ENCODE results near the gene THRB. TPM values are rescaled to one million over a fixed set of nuclear protein-coding genes. Genes with fewer than 3 reads are reported as not detected.

THRB gene
- polyA plus RNA-seq, 2 of the 4 experiments (the other 2 are of a cell fraction), result 2.0 to 2.3 TPM

DNA sequence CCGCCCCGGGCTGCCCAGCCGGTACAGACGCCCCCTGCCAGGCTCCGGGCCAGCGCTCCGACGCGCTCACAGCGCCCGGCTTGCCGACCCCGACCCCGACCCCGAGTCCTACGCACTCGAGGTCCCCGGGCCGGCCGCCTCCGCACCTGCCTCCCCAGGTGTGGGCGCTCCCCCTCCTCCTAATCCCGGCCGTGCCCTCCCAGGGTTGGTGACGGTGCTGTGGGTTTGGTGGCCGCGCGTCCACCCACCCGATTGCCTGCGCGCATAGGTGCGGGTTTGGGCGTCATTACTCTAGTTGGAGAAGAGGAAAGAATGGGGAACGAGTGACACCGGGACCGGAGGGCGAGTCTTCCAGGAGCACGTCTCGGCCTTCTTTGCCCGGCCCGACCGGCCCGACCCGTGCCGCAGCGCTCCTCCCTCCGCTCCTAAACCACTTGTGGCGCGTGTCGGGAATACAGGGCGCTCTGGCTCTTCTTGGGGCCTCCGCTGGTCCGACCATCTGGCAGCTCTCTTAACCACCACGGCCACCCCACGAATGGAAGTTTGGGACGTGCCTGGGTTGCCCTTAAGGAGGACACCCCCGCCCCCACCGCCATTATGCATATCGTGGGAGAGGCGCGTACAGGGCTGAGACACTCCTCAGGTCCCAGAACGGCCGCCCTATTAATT, 810 bp upstream of the THRB start:
- Histone ChIP-seq H3K9me3 (no peaks in the 10 kb centered on the region), H3K4me1 (peaks cover 27% of the 10 kb centered on the region), H3K27ac (peak overlapping the region; percentile 88 to 92), H3K4me3 (peak overlapping the region; percentile 93), H3K4me2 (peak overlapping the region; percentile 92)
- POLR2A ChIA-PET, result no interaction called here
- CTCF ChIA-PET, result interaction anchor here (0.7 to 3.6 kb wide), 20 partner anchors 9 to 498 kb away, joined by 3 to 23 read pairs (median 4); no protein-coding TSS in a partner anchor
- TF ChIP-seq, protein P1, sequence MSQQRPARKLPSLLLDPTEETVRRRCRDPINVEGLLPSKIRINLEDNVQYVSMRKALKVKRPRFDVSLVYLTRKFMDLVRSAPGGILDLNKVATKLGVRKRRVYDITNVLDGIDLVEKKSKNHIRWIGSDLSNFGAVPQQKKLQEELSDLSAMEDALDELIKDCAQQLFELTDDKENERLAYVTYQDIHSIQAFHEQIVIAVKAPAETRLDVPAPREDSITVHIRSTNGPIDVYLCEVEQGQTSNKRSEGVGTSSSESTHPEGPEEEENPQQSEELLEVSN (IDR thresholded peaks at IDR 0.05; ENCODE audit: borderline replicate concordance, low read depth), result 0 out of 2 replicates have a peak, but pooled peaks have one; percentile 33
- TF ChIP-seq, protein P2, sequence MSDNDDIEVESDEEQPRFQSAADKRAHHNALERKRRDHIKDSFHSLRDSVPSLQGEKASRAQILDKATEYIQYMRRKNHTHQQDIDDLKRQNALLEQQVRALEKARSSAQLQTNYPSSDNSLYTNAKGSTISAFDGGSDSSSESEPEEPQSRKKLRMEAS (IDR thresholded peaks at IDR 0.05), result peak; percentile 34; the same call in 1 of the 2 replicates
- TF ChIP-seq POLR2A (IDR thresholded peaks at IDR 0.05; ENCODE audit: low read length), result peak; percentile 29
- TF ChIP-seq ESRRA (IDR thresholded peaks at IDR 0.05; ENCODE audit: borderline replicate concordance, low read length), result no peak
- TF ChIP-seq, protein P3, sequence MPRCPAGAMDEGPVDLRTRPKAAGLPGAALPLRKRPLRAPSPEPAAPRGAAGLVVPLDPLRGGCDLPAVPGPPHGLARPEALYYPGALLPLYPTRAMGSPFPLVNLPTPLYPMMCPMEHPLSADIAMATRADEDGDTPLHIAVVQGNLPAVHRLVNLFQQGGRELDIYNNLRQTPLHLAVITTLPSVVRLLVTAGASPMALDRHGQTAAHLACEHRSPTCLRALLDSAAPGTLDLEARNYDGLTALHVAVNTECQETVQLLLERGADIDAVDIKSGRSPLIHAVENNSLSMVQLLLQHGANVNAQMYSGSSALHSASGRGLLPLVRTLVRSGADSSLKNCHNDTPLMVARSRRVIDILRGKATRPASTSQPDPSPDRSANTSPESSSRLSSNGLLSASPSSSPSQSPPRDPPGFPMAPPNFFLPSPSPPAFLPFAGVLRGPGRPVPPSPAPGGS (IDR thresholded peaks at IDR 0.05), result 0 out of 3 replicates have a peak, but pooled peaks have one; percentile 5
- TF ChIP-seq, protein P4, sequence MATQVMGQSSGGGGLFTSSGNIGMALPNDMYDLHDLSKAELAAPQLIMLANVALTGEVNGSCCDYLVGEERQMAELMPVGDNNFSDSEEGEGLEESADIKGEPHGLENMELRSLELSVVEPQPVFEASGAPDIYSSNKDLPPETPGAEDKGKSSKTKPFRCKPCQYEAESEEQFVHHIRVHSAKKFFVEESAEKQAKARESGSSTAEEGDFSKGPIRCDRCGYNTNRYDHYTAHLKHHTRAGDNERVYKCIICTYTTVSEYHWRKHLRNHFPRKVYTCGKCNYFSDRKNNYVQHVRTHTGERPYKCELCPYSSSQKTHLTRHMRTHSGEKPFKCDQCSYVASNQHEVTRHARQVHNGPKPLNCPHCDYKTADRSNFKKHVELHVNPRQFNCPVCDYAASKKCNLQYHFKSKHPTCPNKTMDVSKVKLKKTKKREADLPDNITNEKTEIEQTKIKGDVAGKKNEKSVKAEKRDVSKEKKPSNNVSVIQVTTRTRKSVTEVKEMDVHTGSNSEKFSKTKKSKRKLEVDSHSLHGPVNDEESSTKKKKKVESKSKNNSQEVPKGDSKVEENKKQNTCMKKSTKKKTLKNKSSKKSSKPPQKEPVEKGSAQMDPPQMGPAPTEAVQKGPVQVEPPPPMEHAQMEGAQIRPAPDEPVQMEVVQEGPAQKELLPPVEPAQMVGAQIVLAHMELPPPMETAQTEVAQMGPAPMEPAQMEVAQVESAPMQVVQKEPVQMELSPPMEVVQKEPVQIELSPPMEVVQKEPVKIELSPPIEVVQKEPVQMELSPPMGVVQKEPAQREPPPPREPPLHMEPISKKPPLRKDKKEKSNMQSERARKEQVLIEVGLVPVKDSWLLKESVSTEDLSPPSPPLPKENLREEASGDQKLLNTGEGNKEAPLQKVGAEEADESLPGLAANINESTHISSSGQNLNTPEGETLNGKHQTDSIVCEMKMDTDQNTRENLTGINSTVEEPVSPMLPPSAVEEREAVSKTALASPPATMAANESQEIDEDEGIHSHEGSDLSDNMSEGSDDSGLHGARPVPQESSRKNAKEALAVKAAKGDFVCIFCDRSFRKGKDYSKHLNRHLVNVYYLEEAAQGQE (IDR thresholded peaks at IDR 0.05), result no peak
- DNase-seq (ENCODE audit: low read depth in 1 of 2, low spot score in 1 of 2), result peak; percentile 61 to 70
- 11% methylated on average over 32 of the region's 63 CpGs for WGBS (ENCODE audit: missing lambda C conversion rate)
- ATAC-seq, result peak; percentile 72 to 80
- FAIRE-seq, result no peak

DNA sequence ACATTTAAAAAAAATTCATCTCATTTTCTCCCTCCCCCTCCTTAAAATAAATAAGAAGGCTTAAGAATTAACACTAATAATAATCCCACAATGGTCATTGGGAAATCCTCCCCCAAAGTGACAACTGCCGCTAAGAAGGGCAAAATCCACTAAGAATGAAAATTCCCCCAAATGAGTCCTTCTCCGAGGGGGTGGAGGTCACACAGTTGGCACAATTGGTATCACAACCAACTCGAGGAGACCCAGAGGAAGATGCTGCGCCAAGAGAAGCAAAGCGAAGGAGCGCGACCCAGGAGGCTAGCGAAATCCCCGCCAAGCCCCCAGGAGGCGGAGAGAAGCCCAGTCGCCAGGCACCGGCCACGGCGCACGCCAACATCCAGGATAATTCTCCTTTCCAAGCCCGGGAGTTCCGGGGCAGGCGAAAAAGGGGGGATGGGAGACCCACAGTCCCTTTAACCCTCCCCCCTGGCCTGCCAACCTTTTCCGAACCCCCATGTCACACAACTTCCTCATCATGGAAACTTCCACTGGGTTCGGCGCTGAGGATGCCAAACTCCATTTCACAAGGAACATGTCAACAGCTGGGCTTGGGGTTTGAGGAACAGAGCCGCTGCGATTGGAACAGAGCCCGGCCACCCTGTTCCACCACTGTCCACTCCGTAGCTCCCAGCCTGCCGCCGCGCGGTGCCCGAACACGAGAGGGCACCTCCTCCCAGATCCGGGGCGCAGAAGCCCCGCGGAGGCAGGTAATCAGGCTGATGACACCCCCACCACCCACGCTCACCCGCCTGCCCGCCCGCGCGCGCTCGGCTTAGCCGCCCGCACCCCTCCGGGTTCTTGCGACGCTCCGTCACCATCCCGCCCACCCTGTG, 668 bp downstream of the THRB start:
- peak; percentile 37 to 55 for DNase-seq (ENCODE audit: low read depth in 1 of 2, low spot score in 1 of 2)
- peak overlapping the region; percentile 92 for H3K4me2 ChIP-seq
- 1% methylated on average over 35 of the region's 50 CpGs for WGBS (ENCODE audit: missing lambda C conversion rate)
- ChIA-PET CTCF (interaction anchor here (1.1 to 3.6 kb wide), 2 partner anchors 10 to 133 kb away, joined by 3 to 23 read pairs; no protein-coding TSS in a partner anchor), POLR2A (no interaction called here)
- no peaks in the 10 kb centered on the region for H3K9me3 ChIP-seq
- ATAC-seq, result peak; percentile 48 to 61
- H3K27ac ChIP-seq, result peak overlapping the region; percentile 88 to 92
- FAIRE-seq, result no peak
- TF ChIP-seq SMC3 (IDR thresholded peaks at IDR 0.05) (peak; percentile 32; the same call in 2 of the 3 replicates), RNF2 (IDR thresholded peaks at IDR 0.05; ENCODE audit: borderline replicate concordance, low read depth) (peak; percentile 44; the same call in 1 of the 2 replicates)
- TF ChIP-seq, protein P5, sequence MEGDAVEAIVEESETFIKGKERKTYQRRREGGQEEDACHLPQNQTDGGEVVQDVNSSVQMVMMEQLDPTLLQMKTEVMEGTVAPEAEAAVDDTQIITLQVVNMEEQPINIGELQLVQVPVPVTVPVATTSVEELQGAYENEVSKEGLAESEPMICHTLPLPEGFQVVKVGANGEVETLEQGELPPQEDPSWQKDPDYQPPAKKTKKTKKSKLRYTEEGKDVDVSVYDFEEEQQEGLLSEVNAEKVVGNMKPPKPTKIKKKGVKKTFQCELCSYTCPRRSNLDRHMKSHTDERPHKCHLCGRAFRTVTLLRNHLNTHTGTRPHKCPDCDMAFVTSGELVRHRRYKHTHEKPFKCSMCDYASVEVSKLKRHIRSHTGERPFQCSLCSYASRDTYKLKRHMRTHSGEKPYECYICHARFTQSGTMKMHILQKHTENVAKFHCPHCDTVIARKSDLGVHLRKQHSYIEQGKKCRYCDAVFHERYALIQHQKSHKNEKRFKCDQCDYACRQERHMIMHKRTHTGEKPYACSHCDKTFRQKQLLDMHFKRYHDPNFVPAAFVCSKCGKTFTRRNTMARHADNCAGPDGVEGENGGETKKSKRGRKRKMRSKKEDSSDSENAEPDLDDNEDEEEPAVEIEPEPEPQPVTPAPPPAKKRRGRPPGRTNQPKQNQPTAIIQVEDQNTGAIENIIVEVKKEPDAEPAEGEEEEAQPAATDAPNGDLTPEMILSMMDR (IDR thresholded peaks at IDR 0.05), result no peak
- peaks cover 39% of the 10 kb centered on the region for H3K4me1 ChIP-seq
- H3K4me3 ChIP-seq, result peak overlapping the region; percentile 93

DNA sequence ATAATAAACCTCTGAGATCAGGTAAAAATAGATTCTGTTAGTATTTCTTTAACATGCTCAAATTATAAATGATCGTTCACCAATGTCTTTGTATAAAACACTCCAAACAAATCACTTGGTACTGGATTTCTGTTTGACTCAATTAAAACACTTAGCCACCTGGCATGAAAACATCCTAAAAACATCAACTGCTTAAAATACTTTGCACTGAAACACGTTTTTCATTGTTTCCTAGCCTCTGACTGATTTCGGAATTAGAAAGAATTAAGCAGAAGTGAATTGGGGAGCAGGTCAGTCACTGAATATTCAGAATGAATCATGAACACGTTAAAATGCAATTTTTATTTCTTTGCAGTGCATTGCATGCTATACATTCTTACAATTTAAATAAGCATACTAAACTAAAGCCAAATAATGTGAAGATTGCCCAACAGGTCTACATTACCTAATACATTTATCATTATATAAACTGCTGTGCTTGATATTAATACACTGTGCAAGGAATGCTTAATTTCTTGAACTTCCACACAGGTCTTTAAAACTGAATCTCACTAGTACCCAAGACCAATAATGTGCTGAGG, 1.6 kb downstream of the THRB start:
- peak overlapping the region; percentile 92 for H3K4me2 ChIP-seq
- 60% methylated on average over 4 of the region's 4 CpGs for WGBS (ENCODE audit: missing lambda C conversion rate)
- TF ChIP-seq, protein P6, sequence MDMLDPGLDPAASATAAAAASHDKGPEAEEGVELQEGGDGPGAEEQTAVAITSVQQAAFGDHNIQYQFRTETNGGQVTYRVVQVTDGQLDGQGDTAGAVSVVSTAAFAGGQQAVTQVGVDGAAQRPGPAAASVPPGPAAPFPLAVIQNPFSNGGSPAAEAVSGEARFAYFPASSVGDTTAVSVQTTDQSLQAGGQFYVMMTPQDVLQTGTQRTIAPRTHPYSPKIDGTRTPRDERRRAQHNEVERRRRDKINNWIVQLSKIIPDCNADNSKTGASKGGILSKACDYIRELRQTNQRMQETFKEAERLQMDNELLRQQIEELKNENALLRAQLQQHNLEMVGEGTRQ (IDR thresholded peaks at IDR 0.05), result no peak
- TF ChIP-seq, protein P1 (IDR thresholded peaks at IDR 0.05; ENCODE audit: borderline replicate concordance, low read depth), result no peak
- TF ChIP-seq ZNF302 (CRISPR knock-in tag; IDR thresholded peaks at IDR 0.05), result no peak
- no peak for TF ChIP-seq HOXA7 (CRISPR knock-in tag; IDR thresholded peaks at IDR 0.05)
- no peak for TF ChIP-seq FOXS1 (CRISPR knock-in tag; IDR thresholded peaks at IDR 0.05)
- TF ChIP-seq TFCP2L1 (CRISPR knock-in tag; IDR thresholded peaks at IDR 0.05), result no peak
- TF ChIP-seq KDM5A (IDR thresholded peaks at IDR 0.05), result no peak
- no peak for TF ChIP-seq CHD4 (IDR thresholded peaks at IDR 0.05; ENCODE audit: borderline replicate concordance)
- TF ChIP-seq ZFP36 (IDR thresholded peaks at IDR 0.05; ENCODE audit: borderline replicate concordance, partially characterized antibody), result no peak
- no peak for TF ChIP-seq RARB (CRISPR knock-in tag; IDR thresholded peaks at IDR 0.05)
- TF ChIP-seq MAFK (IDR thresholded peaks at IDR 0.05; ENCODE audit: partially characterized antibody), result no peak

More for the DNA sequence above, 1.6 kb downstream of the THRB start:
- CTCF ChIA-PET, result no interaction called here
- DNase-seq (ENCODE audit: low read depth in 1 of 2, low spot score in 1 of 2), result no peak
- no peaks in the 10 kb centered on the region for H3K9me3 ChIP-seq
- POLR2A ChIA-PET, result no interaction called here
- no peak for FAIRE-seq
- no peak overlapping the region for H3K27ac ChIP-seq
- peaks cover 41% of the 10 kb centered on the region for H3K4me1 ChIP-seq
- H3K4me3 ChIP-seq, result peak overlapping the region; percentile 93; the same call in 2 of the 3 replicates
- no peak for ATAC-seq
